ENCODE data around the gene MEGF6. TPM values are rescaled to one million over a fixed set of nuclear protein-coding genes. Genes with fewer than 3 reads are reported as not detected.

Gene MEGF6
- total and polyA plus RNA-seq, 12 donors = 1.8 to 14.1 (median 7.0) TPM

DNA sequence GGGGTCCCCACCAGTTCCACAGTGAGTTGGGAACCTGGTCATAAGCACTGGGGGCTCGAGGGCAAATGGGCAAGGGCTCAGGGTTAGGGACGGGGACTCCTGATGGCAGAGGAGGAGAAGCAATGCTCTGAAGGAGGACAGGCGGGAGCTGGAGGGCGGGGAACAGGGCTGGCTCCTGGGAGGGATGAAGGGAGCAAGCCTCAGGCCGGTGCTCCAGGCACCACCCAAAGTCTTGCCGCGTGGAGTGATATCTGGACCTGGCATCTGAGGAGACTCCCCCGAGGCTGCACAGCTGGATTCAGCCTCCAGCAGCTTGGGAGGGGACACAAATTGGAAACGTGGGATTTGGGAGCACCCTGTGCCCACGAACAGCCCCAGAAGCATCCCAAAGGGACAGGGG, 11.0 kb downstream of the MEGF6 start:
- TF ChIP-seq, protein P1, sequence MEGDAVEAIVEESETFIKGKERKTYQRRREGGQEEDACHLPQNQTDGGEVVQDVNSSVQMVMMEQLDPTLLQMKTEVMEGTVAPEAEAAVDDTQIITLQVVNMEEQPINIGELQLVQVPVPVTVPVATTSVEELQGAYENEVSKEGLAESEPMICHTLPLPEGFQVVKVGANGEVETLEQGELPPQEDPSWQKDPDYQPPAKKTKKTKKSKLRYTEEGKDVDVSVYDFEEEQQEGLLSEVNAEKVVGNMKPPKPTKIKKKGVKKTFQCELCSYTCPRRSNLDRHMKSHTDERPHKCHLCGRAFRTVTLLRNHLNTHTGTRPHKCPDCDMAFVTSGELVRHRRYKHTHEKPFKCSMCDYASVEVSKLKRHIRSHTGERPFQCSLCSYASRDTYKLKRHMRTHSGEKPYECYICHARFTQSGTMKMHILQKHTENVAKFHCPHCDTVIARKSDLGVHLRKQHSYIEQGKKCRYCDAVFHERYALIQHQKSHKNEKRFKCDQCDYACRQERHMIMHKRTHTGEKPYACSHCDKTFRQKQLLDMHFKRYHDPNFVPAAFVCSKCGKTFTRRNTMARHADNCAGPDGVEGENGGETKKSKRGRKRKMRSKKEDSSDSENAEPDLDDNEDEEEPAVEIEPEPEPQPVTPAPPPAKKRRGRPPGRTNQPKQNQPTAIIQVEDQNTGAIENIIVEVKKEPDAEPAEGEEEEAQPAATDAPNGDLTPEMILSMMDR (IDR thresholded peaks at IDR 0.05) = no peak
- Histone ChIP-seq H3K9me3 (no peaks in the 10 kb centered on the region), H3K4me3 (no peak overlapping the region), H3K36me3 (no peaks in the 10 kb centered on the region), H3K27ac (no peak overlapping the region), H3K27me3 (peaks cover 0 to 4% (median 0%) of the 10 kb centered on the region in 7 donors), H3K4me1 (peaks cover 9 to 25% (median 23%) of the 10 kb centered on the region in 9 donors)
- DNase-seq = no peak
- WGBS, 2 donors = 82 to 84% methylated on average over 10 of the region's 10 CpGs
- no peak for ATAC-seq
- intact Hi-C loops (cut with DNase I) = no loop called here

DNA sequence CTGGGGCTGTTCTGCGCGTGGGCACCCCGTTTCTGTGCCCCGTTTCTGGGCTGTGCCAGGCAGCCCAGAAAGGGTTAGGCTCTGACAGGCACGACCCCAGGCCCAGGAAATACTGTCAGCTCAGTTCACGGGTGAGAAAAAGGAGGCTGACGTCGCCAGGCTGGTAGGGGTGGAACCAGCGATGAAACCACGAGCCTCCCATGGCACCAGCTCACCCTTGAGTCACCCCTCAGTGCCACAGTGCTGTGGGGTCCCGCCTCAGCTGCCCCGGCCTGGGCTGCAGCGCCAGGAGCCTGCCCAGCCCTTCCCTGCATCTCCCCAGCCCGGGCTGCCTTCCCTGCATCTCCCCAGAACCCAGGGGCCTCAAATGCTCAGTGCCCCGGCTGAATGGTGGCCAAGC, 11.5 kb downstream of the MEGF6 start:
- 89 to 90% methylated on average over 15 of the region's 15 CpGs for WGBS, 2 donors
- Histone ChIP-seq H3K27ac (no peak overlapping the region), H3K4me3 (no peak overlapping the region), H3K4me1 (peaks cover 9 to 25% (median 23%) of the 10 kb centered on the region in 9 donors), H3K27me3 (peaks cover 0 to 4% (median 0%) of the 10 kb centered on the region in 7 donors), H3K36me3 (no peaks in the 10 kb centered on the region), H3K9me3 (no peaks in the 10 kb centered on the region)
- intact Hi-C loops (cut with DNase I) = no loop called here
- TF ChIP-seq, protein P1 (IDR thresholded peaks at IDR 0.05) = no peak
- no peak for ATAC-seq
- DNase-seq = no peak

DNA sequence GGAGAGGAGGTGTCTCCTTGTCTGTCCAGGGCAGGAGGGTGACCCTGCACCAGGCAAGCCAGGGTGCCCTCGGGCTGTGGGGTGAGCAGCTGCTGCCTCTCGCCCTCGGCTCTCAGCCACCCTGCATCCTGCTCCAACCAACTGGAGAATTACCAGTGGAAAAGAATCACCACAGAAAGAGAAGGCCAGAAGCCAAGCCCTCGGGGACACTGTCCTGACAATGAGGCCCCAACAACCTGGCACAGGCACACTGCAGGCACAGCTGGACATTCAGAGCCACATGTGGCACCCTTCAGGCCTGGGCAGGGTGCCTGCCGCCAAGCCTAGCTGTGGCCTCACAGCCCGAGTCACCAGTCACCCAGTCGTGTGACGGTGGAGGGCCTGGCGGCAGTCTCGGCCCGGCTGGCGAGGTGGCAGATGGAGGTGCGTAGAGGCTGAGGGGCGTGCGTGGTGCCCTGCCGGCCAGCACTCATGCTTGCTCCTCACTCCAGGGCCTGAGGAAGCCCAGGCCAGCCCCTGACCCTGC, 12.0 kb downstream of the MEGF6 start:
- no peak overlapping the region for H3K4me3 ChIP-seq
- TF ChIP-seq, protein P1 (IDR thresholded peaks at IDR 0.05) = no peak
- ATAC-seq (peak in 2 of 8 donors; percentile 15 to 48), DNase-seq (no peak)
- H3K9me3 ChIP-seq = no peaks in the 10 kb centered on the region
- intact Hi-C loops (cut with DNase I) = no loop called here
- H3K4me1 ChIP-seq = peaks cover 9 to 25% (median 23%) of the 10 kb centered on the region in 9 donors
- WGBS, 2 donors = 89 to 91% methylated on average over 16 of the region's 16 CpGs
- peaks cover 0 to 3% (median 0%) of the 10 kb centered on the region in 7 donors for H3K27me3 ChIP-seq
- no peaks in the 10 kb centered on the region for H3K36me3 ChIP-seq
- no peak overlapping the region for H3K27ac ChIP-seq

DNA sequence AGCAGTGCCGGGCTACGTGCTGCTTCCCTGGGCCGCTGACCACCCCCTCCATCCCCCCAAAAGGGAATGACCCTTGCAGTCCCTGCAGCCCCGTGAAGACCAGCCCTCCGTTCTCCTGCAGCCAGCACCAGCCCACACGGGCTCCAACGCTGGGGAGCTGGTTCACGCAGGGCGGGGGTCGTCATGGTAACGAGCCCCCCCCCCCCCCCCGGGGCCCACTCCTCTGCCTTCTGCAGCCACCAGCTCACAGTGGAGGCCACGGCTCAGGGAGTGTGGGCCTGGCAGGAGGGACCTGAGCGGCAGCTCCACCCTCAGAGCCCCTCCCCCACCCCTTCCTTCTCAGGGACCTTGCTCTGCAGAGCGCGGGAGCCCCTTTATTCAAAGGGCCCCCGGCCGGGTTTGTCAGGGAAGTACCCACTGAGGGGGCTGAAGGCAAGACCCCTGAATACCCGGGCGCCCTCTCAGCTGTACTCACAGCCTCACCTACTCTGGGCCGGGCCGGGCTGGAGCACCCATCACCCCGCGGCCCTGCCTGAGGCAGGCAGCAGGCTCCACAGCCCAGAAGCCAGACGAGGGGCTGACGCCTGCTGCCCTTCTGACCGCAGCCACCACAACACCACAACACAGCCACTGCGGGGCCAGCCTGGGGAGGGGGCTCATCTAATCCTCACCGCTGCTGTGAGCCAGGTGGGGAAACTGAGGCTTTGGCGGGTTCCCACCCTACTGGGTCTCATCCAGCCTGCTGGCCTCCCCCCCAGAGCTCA, 12.6 kb downstream of the MEGF6 start:
- ATAC-seq (peak in 2 of 8 donors; percentile 6 to 11), DNase-seq (no peak)
- no peaks in the 10 kb centered on the region for H3K27me3 ChIP-seq
- no peaks in the 10 kb centered on the region for H3K9me3 ChIP-seq
- peak overlapping the region in 6 of 10 donors; percentile 2 to 39 (median 12) for H3K4me3 ChIP-seq
- H3K36me3 ChIP-seq = no peaks in the 10 kb centered on the region
- H3K4me1 ChIP-seq = peaks cover 9 to 25% (median 23%) of the 10 kb centered on the region in 9 donors
- 47 to 51% methylated on average over 30 of the region's 30 CpGs for WGBS, 2 donors
- intact Hi-C loops (cut with DNase I) = no loop called here
- TF ChIP-seq, protein P1 (IDR thresholded peaks at IDR 0.05) = no peak
- no peak overlapping the region for H3K27ac ChIP-seq
